ENCODE results near the gene TTI1.

The TTI1 gene

DNA sequence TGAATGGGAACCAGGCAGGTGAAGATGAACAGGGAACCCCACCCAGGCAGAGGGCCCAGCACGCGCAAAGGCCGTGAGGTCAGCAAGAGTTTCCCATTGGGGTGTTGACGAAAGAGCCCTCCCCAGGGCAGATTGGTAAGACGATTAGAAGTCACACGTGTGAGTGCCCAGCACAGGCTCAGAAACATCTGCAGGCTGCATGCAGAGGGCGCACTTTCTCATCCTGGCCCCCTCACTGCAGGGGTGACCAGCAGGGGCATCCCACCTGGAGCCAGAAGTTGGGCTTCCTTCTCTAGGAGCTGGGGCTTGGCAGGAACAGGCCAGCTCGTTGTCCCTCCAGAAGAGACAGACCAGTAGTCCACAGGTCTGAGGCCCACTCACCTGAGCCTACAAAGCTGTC is 91.9 kb downstream of the TTI1 start:
- ChIA-PET POLR2A (no interaction called here), CTCF (no interaction called here)
- TF ChIP-seq LEF1 (IDR thresholded peaks at IDR 0.05; ENCODE audit: borderline replicate concordance), result no peak
- TF ChIP-seq FOXM1 (IDR thresholded peaks at IDR 0.05; ENCODE audit: borderline replicate concordance), result no peak
- TF ChIP-seq ELF4 (IDR thresholded peaks at IDR 0.05), result no peak
- no peak for TF ChIP-seq BHLHE40 (IDR thresholded peaks at IDR 0.05; ENCODE audit: borderline replicate concordance)
- no peak for TF ChIP-seq ZNF384 (IDR thresholded peaks at IDR 0.05)
- no peak for TF ChIP-seq FOXA1 (IDR thresholded peaks at IDR 0.05)
- peak; percentile 32 for DNase-seq (ENCODE audit: extremely low spot score)

DNA sequence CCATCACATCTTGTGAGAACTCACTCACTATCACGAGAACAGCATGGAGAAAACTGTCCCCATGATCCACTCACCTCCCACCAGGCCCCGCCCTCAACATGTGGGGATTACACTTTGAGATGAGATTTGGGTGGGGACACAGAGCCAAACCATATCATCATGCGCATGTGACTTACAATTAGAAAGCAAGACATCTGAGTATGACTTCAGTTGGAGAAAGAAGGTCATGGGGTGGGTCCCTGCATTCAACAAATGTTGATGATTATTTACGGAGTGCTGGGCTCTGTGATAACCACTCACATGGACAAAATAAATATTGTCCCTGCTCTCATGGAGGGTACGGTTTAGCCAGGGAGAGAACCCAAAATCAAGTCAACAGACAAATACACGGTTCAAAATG is 92.4 kb downstream of the TTI1 start:
- CTCF ChIA-PET, result no interaction called here
- no peak for TF ChIP-seq FOXK2 (IDR thresholded peaks at IDR 0.05)
- TF ChIP-seq LEF1 (IDR thresholded peaks at IDR 0.05; ENCODE audit: borderline replicate concordance), result no peak
- TF ChIP-seq HDGF (IDR thresholded peaks at IDR 0.05; ENCODE audit: borderline replicate concordance), result no peak
- TF ChIP-seq FOXA1 (IDR thresholded peaks at IDR 0.05), result no peak
- TF ChIP-seq ARNT (IDR thresholded peaks at IDR 0.05), result no peak
- POLR2A ChIA-PET, result no interaction called here
- no peak for DNase-seq (ENCODE audit: extremely low spot score)

DNA sequence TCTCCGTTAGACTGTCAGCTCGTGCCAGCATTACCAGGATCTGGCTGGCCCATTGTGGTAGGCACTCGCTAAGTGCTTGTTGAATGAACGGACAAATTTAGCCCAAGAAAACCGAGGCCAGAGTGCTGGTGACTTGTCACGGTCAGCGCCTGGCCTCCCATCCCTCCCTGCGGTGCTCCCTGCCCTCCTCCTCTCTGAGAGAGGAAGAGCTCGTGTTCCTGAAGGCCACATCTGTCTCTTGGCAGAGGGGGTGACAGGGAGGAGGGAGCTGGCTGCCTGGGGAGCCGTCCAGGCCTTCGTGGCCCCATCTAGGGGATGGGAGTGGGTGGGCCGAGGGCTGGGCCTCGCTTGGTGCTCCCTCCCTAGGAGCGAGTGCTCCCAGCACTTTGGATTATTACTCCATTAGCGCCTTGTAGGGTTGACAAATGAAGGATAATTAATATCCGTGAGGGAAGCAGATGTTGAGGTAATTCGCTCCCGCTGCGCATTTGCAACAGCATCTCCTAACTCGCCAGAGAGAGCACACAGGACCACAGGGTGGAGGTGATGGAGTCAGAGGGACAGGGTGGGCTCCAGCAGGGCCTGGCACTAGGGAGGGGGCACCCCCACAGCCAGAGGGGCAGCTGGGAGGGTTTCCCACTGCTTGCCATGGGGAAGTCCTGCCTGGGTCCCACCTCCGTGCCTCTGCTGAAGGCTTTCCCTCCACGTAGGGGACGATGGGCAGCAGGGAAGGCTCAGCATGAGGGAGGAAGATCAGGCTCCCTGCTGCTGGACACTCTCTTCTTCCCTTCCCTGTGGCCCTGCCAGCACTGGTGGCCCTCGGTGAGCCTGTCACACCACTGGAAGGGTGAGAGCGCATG is 93.3 kb downstream of the TTI1 start:
- TF ChIP-seq FOXM1 (IDR thresholded peaks at IDR 0.05; ENCODE audit: borderline replicate concordance) (no peak), HDGF (IDR thresholded peaks at IDR 0.05; ENCODE audit: borderline replicate concordance) (no peak), NFRKB (IDR thresholded peaks at IDR 0.05) (no peak), SUZ12 (IDR thresholded peaks at IDR 0.05) (no peak)
- ChIA-PET POLR2A (no interaction called here), CTCF (no interaction called here)
- DNase-seq (ENCODE audit: extremely low spot score), result no peak

DNA sequence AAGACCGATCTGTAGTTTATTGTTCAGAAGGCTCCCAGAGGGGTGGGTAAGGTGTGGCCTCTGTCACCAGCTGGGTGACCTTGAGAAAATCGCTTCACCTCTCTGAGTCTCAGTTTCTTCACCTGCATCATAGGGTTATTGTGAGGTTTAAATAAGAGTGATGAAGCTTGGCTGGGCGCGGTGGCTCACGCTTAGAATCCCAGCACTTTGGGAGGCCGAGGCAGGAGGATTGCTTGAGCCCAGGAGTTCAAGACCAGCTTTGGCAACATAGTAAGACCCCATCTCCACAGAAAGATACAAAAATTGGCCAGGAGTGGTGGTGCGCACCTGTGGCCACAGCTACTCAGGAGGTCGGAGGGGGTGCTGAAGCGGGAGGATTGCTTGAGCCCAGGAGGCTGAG is 94.3 kb downstream of the TTI1 start:
- ChIA-PET POLR2A (no interaction called here), CTCF (no interaction called here)
- no peak for TF ChIP-seq NFRKB (IDR thresholded peaks at IDR 0.05)
- no peak for TF ChIP-seq FOXK2 (IDR thresholded peaks at IDR 0.05)
- TF ChIP-seq L3MBTL2 (conservative IDR thresholded peaks at IDR 0.05), result no peak
- no peak for TF ChIP-seq HDGF (IDR thresholded peaks at IDR 0.05; ENCODE audit: borderline replicate concordance)
- TF ChIP-seq SP1 (IDR thresholded peaks at IDR 0.05), result no peak
- DNase-seq (ENCODE audit: extremely low spot score), result no peak

DNA sequence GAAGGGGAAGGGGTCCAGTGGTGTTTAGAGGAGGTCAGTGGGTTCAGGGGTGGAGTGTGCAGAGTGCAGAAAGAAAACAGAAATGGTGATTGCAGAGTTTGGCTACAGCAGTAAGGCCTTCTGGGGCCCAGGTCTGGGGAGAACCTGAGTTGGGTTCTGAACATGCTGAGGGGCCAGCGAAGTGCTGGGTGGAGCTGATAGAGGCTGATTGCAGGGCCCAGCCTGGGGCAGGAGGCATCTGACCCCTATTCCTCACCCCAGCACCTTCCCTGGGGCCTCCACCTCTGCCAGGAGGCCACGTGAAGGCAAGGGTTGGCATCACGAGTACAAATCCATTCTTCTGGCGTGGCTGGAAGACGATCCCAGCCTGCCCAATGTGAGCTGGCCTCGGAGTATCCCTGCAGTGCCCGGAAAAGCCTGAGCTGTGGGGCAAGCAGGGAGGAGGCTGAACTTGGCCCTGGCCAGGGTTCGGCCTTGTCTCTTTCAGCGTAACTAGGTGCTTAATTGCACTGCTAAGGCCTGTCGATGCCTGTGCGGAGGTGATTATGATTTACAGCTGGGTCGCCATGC is 95.0 kb downstream of the TTI1 start:
- CTCF ChIA-PET, result no interaction called here
- POLR2A ChIA-PET, result no interaction called here
- TF ChIP-seq HDGF (IDR thresholded peaks at IDR 0.05; ENCODE audit: borderline replicate concordance) (no peak), TARDBP (IDR thresholded peaks at IDR 0.05) (no peak), FOXM1 (IDR thresholded peaks at IDR 0.05; ENCODE audit: borderline replicate concordance) (no peak), NFRKB (IDR thresholded peaks at IDR 0.05) (no peak), ZNF384 (IDR thresholded peaks at IDR 0.05) (no peak), SUZ12 (IDR thresholded peaks at IDR 0.05) (no peak), ARNT (IDR thresholded peaks at IDR 0.05) (no peak), SP1 (IDR thresholded peaks at IDR 0.05) (no peak), ELF4 (IDR thresholded peaks at IDR 0.05) (no peak), L3MBTL2 (conservative IDR thresholded peaks at IDR 0.05) (no peak), FOXA1 (IDR thresholded peaks at IDR 0.05) (no peak), CTBP1 (IDR thresholded peaks at IDR 0.05; ENCODE audit: borderline replicate concordance) (no peak), LEF1 (IDR thresholded peaks at IDR 0.05; ENCODE audit: borderline replicate concordance) (no peak), BHLHE40 (IDR thresholded peaks at IDR 0.05; ENCODE audit: borderline replicate concordance) (no peak), FOXK2 (IDR thresholded peaks at IDR 0.05) (no peak)
- TF ChIP-seq, protein P1, sequence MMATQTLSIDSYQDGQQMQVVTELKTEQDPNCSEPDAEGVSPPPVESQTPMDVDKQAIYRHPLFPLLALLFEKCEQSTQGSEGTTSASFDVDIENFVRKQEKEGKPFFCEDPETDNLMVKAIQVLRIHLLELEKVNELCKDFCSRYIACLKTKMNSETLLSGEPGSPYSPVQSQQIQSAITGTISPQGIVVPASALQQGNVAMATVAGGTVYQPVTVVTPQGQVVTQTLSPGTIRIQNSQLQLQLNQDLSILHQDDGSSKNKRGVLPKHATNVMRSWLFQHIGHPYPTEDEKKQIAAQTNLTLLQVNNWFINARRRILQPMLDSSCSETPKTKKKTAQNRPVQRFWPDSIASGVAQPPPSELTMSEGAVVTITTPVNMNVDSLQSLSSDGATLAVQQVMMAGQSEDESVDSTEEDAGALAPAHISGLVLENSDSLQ (IDR thresholded peaks at IDR 0.05), result no peak
- DNase-seq (ENCODE audit: extremely low spot score), result no peak

DNA sequence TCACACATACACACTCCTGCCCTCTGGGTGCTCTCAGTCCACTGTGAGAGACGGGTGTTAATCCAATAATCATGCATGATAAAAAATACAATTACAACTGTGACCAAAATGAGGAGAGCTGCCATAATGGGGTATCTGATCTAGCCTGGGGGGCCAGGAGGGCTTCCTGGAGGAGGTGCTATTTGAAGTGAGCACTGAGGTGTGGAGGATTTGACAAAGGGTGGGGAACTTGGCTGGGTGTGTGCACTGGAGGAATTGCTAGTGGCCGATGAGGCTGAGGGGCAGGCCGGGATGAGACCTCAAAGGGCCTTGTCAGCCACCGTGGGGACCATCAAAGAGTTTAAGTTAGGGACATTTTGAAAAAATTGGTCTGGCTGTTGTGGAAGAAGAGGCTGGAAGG is 95.6 kb downstream of the TTI1 start:
- CTCF ChIA-PET, result no interaction called here
- TF ChIP-seq NFRKB (IDR thresholded peaks at IDR 0.05) (no peak), SP1 (IDR thresholded peaks at IDR 0.05) (no peak), FOXA1 (IDR thresholded peaks at IDR 0.05) (no peak), LEF1 (IDR thresholded peaks at IDR 0.05; ENCODE audit: borderline replicate concordance) (no peak), SUZ12 (IDR thresholded peaks at IDR 0.05) (no peak), HDGF (IDR thresholded peaks at IDR 0.05; ENCODE audit: borderline replicate concordance) (no peak), CTBP1 (IDR thresholded peaks at IDR 0.05; ENCODE audit: borderline replicate concordance) (no peak), FOXK2 (IDR thresholded peaks at IDR 0.05) (no peak), BHLHE40 (IDR thresholded peaks at IDR 0.05; ENCODE audit: borderline replicate concordance) (no peak), FOXM1 (IDR thresholded peaks at IDR 0.05; ENCODE audit: borderline replicate concordance) (no peak), TARDBP (IDR thresholded peaks at IDR 0.05) (no peak), ZNF384 (IDR thresholded peaks at IDR 0.05) (no peak), ARNT (IDR thresholded peaks at IDR 0.05) (no peak)
- TF ChIP-seq, protein P1 (IDR thresholded peaks at IDR 0.05), result no peak
- no peak for DNase-seq (ENCODE audit: extremely low spot score)
- POLR2A ChIA-PET, result no interaction called here

DNA sequence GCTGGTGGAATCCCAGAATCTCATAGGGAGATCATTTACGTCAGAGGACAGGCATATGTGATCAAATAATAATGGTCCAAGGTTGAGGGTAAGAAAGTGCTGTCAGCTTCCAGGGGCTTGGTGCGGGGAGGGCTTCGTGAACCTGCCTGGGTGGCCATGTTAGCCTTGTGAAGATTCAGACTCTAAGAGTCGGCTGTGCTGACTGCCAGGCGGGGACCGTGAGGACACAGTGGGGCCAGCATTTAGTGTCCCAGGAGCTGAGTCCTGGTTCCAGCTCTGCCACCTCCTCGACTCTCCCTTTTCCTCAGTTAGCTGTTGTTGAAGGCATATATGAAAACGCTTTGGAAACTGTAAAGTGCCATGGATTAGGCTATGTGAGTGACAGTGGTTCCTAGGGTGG is 96.8 kb downstream of the TTI1 start:
- POLR2A ChIA-PET, result no interaction called here
- TF ChIP-seq L3MBTL2 (conservative IDR thresholded peaks at IDR 0.05) (no peak), ARNT (IDR thresholded peaks at IDR 0.05) (no peak), HDGF (IDR thresholded peaks at IDR 0.05; ENCODE audit: borderline replicate concordance) (no peak), FOXK2 (IDR thresholded peaks at IDR 0.05) (no peak), SP1 (IDR thresholded peaks at IDR 0.05) (no peak), ELF4 (IDR thresholded peaks at IDR 0.05) (no peak), FOXM1 (IDR thresholded peaks at IDR 0.05; ENCODE audit: borderline replicate concordance) (no peak), CTBP1 (IDR thresholded peaks at IDR 0.05; ENCODE audit: borderline replicate concordance) (no peak), FOXA1 (IDR thresholded peaks at IDR 0.05) (no peak), SUZ12 (IDR thresholded peaks at IDR 0.05) (no peak), ZNF384 (IDR thresholded peaks at IDR 0.05) (no peak), TARDBP (IDR thresholded peaks at IDR 0.05) (no peak), BHLHE40 (IDR thresholded peaks at IDR 0.05; ENCODE audit: borderline replicate concordance) (no peak), NFRKB (IDR thresholded peaks at IDR 0.05) (no peak), LEF1 (IDR thresholded peaks at IDR 0.05; ENCODE audit: borderline replicate concordance) (no peak)
- TF ChIP-seq, protein P1 (IDR thresholded peaks at IDR 0.05), result no peak
- DNase-seq (ENCODE audit: extremely low spot score), result no peak
- CTCF ChIA-PET, result no interaction called here

Data from HEK293T (cell line).